ENCODE data around the gene LYG2.
"Not testable (repeated sequence)": the region's sequence is repeated elsewhere in the genome, so short reads cannot be mapped to it uniquely, and the experiment has no call there.

LYG2 gene

GRCh38 chr2:99255491-99256318 is at the start of gene LYG2:
Gene LYG2 (minus strand): TSS chr2:99255666. CDS start chr2:99254260, 1,406 bp downstream.
- no peak for DNase-seq (ENCODE audit: low spot score)

- DNase-seq (ENCODE audit: low spot score), result not testable (repeated sequence)
Observed at GRCh38 chr2:99301097-99301496, 45.6 kb upstream of the LYG2 start, which contains the start of gene LYG1. Gene LYG1 (minus strand): TSS chr2:99301197. CDS start chr2:99295670, 5,527 bp downstream.

GRCh38 chr2:99299580-99299979 is 44.1 kb upstream of the LYG2 start:
- no peak for DNase-seq (ENCODE audit: low spot score)

DNA sequence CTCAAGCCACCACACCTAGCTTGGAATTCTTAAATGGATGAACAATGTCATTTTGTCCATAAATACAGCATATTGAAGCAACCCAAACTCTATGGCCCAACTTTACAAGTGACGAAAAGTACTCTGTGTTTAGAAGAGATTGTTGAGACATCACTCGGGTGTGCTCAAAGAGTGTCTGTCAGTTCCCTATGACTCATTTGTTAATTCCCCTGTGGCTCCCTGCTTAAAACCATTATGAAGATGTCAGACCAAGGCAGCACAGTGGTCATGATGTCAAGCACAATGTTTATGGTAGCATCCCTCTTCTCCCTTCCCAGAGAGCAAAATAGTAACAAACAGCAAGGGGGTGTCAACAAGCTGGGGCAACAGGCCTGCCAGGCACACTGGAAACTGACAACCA is 42.5 kb upstream of the LYG2 start:
- no peak for DNase-seq (ENCODE audit: low spot score)

- DNase-seq (ENCODE audit: low spot score), result no peak
Observed at GRCh38 chr2:99285526-99285925, 30.1 kb upstream of the LYG2 start.

GRCh38 chr2:99279969-99280695 is 24.7 kb upstream of the LYG2 start:
- no peak for DNase-seq (ENCODE audit: low spot score)

DNA sequence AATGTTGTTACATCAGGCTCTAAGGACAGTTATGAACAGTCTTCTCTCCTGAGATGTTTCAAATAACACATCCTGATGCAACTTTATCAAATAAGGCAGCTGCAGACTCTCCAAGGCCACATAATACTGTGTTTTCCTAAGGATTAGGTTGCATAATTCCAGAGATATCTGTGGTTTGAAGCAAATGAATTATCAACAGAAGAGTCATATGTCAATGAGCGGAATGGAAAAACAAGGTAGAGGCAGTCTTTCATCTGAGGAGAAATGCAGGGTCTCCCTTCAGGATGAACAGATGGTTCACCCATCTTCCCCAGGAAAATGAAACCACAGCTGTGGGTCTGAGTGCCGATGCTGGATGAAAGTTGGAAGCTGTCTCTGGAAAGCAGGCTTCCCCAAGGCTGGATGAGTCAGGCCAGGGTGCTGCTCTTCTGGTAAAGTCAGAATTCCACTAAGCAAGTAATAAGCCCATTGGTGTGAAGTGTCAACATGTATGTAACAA is 23.4 kb upstream of the LYG2 start:
- DNase-seq (ENCODE audit: low spot score), result no peak

DNA sequence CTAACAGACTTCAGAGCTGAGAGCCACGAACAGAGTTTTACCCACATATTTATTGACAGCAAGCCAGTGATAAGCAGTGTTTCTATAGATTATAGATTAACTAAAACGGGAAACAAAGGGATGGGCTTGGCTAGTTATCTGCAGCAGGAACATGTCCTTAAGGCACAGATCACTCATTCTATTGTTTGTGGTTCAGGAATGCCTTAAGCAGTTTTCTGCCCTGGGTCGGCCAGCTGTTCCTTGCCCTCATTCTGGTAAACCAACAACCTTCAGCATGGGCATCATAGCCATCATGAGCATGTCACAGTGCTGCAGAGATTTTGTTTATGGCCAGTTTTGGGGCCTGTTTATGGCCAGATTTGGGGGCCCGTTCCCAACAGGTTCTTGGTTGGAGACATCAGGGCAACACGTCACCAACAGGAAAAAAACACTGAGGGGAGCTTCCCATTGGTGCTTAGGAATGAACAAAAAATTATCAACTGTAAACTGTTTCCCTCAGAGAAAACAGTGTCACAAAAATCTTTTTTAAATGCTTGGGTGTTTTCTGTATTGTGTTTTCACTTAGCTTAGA is 22.8 kb upstream of the LYG2 start:
- not testable (repeated sequence) for DNase-seq (ENCODE audit: low spot score)

DNA sequence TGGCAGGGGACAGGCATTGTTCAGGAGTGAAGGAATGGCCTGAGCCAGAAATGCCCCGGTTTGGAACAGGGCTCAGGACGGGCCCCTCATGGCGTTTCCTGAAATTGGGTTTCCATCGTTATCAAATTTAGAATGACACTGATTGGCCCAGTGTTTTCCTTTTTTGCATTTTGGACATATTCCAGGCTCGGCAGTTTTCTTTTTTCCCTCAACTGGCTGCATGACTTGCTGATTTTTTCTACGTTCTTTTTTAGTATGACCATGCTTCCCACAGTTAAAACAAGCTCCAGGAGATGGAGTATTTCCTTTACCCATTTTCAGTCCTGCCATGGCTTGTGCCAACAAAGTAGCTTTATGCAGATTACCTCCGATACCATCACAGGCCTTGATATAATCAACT is 20.4 kb upstream of the LYG2 start:
- DNase-seq (ENCODE audit: low spot score), result no peak

DNA sequence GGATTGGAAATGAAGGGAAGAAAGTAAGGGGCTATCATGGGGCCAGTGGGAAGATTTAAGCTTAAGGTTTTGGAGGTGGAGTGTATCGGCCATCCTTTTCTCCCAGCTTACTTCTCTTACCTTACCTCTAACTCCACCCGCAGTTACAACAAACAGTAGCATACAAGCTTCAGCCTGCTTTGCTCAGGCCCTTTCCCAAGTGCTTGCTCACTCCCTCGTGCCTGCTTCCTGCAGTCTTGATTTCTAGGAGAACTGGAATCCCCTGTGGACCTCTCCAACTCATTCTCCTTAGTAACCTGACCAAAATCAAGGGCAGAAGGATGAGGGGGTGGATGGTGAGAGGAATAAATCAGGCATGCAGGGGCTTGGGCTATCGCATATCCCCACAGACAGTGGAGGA is 5.8 kb upstream of the LYG2 start:
- no peak for DNase-seq (ENCODE audit: low spot score)

DNA sequence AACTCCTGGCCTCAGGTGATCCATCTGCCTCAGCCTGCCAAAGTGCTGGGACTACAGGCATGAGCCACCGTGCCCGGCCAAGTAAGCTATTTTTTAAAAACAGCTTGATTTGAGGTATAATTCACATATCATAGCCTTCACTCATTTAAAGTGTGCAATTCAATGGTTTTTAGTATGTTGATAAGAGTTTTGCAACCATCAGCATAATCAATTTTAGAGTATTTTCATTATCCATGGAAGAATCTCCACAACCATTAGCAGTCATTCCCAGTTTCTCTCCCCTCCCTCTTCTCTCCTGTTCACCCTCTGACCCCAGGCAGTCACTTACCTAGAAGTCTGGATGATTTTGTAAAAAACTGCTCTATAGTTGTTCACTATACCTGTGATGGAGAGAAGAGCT is 4.7 kb upstream of the LYG2 start:
- no peak for DNase-seq (ENCODE audit: low spot score)

DNA sequence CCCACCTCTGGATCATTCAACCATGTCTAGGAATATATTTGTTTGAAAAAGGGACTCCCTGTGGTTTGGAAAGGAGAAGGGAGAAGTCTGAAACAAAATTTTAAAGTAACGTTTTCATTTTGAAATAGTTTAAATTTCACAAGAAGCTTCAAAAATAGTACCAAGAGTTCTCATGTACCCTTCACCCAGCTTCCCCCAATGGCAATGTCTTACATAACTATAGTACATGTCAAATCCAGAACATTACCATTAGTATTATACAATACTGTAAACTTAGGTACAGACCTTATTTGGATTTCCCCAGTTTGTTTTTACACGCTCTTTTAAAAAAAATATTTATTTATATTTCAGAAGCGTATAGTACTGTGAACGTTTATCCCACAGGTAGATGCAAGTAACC is 4.0 kb upstream of the LYG2 start:
- no peak for DNase-seq (ENCODE audit: low spot score)

GRCh38 chr2:99256677-99257076 is 1.2 kb upstream of the LYG2 start:
- DNase-seq (ENCODE audit: low spot score), result no peak

DNA sequence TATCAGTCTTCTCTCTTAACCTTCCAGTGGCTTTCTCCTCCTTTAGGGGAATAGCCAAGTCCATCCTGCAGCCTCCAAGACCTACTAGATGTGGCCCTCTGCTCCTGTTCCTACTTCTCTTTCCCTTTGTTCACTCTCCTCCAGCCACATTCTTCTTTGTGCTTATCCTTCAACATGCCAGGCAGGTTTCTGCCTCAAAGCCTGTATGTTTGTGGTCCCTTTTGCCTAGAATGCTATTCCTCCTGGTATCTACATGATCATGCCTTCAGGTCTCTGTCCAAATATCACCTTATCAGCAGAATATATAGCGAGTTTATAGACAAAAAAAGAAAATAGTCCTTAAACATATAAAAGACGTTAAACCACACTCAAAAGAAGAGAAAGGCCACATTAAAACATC is 5.5 kb downstream of the LYG2 start:
- DNase-seq (ENCODE audit: low spot score), result no peak

GRCh38 chr2:99242151-99242550 is 13.3 kb downstream of the LYG2 start:
- DNase-seq (ENCODE audit: low spot score), result no peak

DNA sequence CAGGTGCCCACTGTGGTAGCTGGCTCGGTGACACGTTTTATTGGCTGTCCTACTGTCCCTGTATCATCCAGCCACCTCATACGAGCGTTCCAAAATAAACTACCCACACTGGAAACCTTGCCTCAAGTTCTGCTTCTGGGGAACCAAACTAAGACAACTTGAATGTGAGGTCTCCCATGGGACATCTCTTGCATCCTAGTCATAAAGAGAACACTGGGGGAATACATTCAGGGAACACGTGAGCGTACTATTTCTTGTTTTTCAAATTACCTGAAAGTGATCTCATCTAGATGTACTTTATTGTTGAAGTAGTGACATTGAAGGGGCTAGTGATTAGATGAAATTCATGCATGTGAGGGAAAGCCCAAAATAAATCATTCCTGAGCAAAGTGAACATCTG is 15.0 kb downstream of the LYG2 start:
- no peak for DNase-seq (ENCODE audit: low spot score)

DNA sequence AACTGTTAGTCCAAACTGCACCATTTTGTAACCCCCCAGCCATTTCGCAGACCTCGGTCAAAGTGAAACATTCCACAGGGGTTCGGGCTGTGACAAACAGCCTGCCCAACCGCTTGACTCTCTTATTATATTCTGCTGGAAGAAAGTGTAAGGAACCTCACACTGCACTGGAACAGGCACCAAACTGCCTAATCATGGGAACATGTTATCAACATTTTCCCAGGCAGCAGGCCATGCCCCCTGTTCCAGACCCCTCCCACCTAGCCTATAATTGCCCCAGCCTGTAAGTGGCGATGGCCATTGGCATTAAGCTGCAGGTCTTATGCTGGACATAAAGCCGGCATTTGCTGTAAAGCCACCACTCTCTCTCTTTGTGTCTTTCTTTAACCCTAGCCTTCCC is 16.9 kb downstream of the LYG2 start:
- DNase-seq (ENCODE audit: low spot score), result no peak

- not testable (repeated sequence) for DNase-seq (ENCODE audit: low spot score)
Observed at GRCh38 chr2:99233177-99233576, 22.3 kb downstream of the LYG2 start.

GRCh38 chr2:99217929-99218501 is 37.5 kb downstream of the LYG2 start:
- DNase-seq (ENCODE audit: low spot score), result no peak

GRCh38 chr2:99216096-99216495 is 39.4 kb downstream of the LYG2 start:
- no peak for DNase-seq (ENCODE audit: low spot score)

GRCh38 chr2:99205491-99205890 is 50.0 kb downstream of the LYG2 start:
- no peak for DNase-seq (ENCODE audit: low spot score)

GRCh38 chr2:99201959-99202678 is 53.3 kb downstream of the LYG2 start:
- no peak for DNase-seq (ENCODE audit: low spot score)

Data from germinal center (tissue), 1 donor.